GM21367 (cell line): ENCODE data around the gene CSNK1G2.

Source experiments
- ATAC-seq: cut with Tn5 transposase; IDR thresholded peaks from one replicate; pipeline ENCODE4 v1.9.1; 2021; ENCODE audit not compliant: unreplicated experiment

CSNK1G2 gene

DNA sequence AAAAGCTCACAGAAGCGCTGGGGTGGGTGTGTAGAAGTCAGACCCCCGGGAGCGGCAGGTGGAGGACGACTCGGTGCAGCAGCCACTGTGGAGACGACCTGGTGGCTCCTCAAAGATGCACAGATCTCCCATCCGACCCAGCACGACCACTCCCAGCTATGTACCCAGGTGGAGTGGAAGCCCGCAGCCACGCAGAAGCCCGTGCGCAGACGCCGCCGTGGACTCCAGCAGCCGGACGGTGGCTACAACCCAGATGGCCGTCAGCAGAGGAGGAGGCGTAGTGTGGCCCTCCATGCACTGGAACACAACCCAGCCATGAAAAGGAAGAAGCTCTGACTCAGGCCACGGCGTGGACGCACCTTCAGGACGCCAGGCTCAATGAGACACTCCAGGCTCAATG lies 21.7 kb downstream of the CSNK1G2 start:
- no peak for ATAC-seq

DNA sequence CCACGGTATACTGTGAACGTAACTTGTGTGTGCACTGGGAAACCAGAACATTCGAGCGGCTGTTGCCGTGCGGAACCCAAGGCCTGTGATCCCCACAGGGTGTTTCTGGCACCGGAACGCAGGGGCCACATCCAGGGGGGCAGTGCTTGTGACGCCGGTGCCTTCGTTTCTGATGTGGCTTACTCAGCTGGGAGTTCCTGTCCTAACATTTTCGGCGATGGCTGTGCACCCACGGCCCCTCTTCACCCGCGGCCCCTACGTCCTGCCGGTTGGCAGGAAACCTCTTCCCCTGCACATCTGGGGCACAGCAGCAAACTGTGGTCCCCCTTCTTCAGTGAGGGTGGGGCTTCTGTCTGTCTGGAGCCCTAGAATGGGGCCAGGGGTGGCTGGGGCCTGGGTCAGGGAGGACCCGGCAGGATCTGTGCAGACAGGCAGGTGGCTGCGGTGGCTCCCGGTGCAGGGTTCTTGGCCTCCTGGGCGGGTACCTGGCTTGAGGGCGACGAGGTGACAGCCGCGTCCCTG lies 26.2 kb downstream of the CSNK1G2 start:
- no peak for ATAC-seq

DNA sequence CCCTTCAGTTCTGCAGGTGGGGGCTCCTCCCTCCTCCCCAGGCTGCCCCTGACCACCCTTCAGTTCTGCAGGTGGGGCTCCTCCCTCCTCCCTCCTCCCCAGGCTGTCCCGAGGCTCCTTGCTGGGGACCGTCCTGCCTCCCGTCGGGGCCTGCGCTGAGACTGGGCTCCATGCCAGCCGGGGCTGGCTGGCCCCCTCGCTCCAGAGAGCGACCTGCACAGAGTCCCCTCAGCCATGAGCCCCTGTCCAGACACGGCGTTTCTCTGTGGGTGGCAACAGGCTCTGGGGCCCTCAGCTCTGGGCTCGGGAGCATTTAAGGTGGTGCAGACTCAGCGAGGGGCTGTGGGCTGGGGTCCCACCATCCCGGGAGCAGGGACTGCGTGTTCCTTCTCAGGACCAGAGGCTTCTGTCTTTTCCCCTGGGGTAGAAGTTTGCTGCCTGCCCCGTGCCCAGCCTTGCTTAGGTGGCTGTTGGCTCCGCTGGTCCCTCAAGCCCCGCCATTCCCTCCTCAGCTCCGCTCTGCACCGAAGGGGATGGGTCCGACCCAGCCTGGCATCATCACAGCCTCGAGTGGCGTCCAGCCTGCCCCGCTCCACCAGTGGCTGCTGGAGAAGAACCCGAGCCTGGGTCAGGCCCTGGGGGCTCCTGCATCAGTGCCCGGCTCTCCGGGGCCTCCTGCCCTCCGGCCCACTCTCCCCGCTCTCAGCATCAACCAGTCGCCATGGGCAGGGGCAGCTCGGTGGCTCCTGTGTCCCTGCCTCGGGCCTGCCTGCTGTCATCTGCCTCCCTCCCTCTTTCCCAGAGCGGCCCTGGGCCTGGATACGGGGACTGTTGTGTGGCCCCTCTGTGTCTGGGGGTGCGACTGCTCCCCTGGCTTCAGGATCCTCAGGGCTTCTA lies 27.6 kb downstream of the CSNK1G2 start:
- ATAC-seq, result no peak

DNA sequence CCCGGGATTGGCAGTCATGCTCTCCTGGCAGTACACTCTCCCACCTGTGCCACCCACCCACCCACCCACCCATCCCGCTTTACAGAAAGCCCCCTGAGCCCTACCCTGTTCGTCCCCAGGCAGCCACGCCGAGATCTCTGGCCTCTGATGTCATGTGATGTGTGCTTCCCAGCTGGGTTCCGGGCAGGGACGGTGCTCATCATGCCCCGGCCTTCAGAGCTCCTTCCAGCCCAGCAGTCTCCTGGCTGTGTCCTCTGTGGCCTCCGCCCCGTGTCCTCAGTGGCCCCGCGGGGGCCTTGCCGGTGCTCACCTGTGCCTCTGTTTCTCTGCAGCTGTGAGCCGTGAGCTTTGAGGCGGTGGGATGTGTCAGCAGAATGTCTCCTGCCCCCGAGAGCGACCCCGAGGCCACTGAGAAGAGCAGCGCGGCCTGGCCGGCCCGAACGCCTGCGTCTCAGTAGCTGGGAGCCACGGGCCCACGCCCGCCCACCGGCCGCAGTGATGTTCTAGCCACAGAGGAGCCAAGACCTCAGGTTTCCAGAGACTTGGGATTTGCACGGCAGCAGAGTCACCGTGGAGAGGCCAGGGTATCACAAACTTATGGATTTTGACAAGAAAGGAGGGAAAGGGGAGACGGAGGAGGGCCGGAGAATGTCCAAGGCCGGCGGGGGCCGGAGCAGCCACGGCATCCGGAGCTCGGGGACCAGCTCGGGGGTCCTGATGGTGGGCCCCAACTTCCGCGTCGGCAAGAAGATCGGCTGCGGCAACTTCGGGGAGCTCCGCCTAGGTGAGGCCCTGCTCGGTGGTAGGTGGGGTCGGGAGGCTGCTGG lies 28.4 kb downstream of the CSNK1G2 start:
- no peak for ATAC-seq

DNA sequence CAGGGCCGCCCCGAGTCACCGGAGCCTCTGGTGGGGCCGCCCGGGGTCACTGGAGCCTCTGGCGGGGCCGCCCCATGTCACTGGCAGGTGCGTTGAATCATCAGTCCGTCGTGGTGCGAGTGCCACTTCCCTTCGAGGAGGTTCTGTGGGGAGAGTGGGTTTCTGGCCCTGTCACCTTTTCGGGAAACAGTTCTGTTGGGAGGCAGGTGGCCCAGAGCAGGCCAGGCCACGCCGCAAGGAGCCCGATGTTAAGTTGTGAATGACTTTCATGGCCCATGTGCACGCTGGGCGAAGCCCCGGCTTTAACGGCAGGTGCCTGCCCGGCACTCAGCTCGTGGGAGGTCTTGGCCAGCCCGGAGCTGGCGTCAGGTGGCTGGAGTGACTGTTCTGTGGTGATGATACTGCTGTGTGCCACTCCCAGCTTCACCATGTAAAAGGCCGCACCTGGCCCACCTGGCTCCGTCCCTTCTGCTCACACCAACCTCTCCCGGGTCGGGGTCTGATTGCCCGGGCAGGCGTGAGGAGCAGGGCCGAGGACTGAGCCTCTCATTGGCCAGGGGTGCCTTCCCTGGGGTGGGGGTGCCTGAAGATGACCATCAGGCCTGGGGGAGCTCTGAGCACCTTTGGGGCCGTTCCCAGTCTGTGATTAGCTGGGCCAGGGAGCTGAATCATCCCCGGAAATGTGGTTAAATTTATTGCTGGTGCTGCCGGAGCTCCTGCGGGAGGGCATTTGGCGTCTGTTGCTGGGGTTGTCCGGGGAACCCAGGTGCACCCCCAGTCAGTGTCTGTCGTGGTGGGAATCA lies 29.2 kb downstream of the CSNK1G2 start:
- ATAC-seq, result no peak

DNA sequence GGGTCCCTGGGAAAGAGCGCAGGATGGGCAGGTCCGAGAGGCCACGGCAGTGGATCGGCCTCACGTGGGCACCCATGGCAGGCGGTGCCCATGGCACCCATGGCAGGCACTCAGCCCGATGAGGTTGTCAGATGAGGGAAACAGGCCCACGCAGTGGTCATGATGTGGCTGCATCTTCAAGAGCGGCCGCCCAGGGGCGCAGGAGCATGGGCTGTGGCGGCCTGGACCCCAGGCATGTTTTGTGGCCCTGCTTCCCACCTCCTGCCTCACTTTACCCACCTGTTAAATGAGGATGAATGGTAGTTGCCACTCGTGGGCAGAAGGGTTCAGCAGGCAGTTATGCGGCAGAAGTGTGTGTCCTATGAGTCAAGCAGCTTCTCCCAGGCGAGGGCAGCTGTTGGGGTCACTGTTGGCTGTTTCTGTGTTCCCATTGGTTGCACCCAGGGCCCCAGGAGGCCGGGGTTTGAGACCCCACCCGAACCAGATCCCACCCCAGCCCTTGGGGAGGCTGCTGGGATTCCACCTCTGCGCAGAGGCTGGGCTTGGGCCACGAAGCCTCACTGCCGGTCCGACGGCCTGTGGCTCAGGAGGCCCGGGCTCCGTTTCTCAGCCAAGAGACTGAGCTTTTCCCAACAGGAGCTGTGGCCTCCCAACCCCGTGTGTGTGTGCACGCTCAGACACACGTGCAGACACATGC lies 30.0 kb downstream of the CSNK1G2 start:
- no peak for ATAC-seq

DNA sequence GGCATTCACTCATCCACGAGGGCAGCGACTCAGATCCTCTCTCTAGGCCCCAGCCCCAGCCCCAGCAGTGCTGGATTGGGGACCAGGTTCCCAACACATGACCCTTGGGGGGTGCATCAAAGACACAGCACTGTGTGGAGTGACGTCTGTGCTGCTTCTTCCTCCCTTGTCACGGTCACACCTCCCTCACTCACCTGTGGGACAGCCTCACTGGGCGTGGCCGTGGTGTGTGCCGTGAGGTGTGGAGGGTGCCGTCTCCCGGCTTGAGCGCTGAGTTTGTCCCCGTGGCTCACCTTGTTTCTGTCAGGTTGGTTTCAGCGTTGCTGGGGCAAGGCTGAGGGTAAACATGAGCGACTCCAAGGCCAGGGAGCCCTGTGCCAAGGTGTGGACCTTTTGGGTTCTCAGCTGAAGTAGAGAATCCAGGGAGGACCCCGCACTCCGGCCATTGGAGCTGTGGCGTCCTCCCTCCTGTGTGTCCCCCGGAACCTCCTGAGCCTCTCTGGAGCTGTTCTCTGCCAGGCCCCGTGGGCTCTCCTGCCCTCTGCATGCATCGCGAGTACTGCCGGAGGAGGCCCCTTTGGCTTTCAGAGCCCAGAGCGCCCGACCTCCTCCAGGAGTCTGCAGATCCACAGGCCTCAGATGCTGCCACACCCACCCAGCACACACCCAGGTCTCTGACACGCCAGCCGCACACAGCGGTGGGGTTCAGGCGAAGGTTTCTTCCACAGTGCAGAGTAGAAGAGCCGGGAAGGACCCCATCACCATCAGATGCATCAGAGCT lies 33.6 kb downstream of the CSNK1G2 start:
- ATAC-seq, result no peak

DNA sequence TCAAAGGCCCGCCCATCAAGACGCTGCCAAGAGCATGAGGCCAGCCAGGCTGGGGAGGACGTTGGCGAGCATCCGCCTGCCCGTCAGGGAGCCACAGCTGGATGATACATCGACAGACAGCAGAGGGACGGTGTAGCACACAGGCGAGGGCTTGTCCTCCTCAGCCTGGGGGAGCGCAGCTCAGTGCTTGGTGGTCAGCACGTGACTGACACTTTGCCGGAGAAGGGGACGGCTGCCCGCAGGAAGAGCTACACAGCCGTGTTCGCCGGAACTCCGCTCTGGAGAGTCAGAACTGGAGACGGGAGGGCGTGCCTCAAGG lies 34.1 kb downstream of the CSNK1G2 start:
- ATAC-seq, result no peak

DNA sequence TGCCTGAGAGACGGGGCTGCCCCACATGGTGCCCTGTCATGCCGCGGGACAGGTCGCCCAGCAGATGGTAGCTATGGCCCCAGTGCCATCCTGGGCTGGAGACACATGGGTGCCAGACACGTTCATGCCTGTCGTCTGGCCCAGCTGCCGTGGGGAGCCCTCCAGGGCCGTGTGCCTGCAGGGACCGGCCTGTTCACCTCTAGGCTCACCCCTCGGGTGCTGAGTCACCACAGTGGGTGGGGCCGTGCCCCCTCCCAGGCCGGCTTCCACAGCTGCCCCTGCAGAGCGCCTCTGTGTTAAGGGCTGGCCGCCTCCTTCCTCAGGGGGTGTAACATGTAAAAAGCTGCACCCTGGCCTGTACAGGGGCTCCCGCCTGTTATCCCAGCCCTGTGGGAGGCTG lies 36.1 kb downstream of the CSNK1G2 start:
- no peak for ATAC-seq

DNA sequence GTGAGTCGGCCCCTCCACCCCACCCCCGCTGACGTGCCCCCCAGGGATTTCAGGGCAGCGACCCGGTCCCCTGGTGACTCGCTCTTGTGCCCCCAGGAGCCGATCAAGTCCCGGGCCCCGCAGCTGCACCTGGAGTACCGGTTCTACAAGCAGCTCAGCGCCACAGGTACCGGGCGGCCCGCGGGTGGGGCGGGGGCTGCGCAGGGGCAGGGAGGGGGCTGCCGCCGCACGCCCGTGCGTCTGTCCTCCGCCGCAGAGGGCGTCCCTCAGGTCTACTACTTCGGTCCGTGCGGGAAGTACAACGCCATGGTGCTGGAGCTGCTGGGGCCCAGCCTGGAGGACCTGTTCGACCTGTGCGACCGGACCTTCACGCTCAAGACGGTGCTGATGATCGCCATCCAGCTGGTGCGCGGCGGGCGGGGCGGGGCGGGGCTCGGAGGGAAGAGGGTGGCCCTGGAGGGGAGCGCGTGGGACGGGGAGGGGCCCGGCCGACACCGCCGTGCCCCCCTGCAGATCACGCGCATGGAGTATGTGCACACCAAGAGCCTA lies 37.4 kb downstream of the CSNK1G2 start:
- ATAC-seq, result no peak

DNA sequence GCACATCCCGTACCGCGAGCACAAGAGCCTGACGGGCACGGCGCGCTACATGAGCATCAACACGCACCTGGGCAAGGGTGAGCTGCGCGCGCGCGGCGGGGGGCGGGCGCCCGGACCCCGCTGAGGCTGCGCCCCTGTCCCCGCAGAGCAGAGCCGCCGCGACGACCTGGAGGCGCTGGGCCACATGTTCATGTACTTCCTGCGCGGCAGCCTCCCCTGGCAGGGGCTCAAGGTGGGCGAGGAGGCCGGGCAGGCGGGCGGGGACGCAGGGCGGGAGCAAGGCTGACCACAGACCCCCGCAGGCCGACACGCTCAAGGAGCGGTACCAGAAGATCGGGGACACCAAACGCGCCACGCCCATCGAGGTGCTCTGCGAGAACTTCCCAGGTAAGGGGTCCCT lies 38.0 kb downstream of the CSNK1G2 start:
- ATAC-seq, result no peak

DNA sequence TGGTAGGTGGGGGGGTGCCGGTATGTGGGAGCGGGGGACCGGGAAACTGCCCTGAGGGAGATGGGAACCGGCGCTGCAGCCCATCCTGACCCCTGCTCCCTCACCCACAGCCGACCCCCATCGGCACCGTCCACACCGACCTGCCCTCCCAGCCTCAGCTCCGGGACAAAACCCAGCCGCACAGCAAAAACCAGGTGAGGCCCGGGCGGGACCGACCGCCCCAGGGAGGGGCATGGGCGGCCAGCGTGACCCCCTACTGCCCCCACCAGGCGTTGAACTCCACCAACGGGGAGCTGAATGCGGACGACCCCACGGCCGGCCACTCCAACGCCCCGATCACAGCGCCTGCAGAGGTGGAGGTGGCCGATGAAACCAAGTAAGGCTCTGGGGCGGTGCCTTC lies 38.7 kb downstream of the CSNK1G2 start:
- ATAC-seq, result no peak

DNA sequence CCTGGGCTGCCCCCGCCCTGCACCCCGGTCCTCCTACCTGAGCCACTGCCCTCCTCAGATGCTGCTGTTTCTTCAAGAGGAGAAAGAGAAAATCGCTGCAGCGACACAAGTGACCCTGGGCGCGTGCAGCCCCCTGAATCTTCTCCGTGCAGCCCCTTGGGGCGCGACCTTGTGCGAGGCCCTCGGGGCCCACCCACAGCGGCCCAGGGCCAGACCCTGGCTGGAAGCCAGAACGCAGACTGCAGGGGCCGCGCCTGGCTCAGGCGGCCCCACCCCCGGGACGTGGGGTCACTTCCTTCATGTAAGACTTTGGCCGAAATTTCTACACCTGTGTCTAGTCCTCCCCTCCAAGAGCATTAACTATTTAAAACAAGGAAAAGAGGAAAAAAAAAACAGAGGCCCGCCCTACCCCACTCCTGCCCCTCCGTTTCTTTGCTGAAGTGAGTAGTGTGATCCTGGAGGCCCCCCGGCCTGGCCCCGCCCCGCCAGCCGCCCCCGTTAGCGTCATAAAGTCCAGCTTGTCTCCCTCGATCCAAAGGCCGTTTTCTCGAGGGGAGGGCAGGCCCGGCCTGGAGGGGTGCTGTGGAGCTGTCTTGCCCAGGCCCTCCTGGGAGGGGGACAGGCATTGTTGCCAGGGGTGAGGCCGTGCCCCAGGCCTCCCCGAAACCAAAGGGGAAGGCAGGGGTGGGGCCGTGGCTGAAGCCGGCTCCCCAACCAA lies 39.3 kb downstream of the CSNK1G2 start:
- ATAC-seq, result no peak

DNA sequence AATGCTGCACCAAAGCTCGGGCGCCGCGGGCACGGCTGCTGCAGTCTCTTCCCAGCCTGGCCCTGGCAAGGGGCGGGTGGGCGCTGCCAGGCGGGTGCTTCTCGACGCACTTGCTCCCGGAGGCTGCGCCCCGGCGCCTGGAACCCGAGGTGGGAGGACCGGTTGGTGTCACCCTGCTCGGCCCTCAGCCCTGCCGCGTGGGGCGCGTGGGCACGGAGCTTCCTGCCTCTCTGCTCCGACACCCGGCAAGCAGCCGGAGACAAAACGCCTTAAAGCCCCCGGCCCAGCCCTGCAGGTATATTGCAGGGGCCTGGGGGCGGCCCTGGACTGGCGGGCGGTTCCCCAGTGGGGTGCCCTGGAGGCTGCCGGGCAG lies 39.8 kb downstream of the CSNK1G2 start:
- no peak for ATAC-seq

DNA sequence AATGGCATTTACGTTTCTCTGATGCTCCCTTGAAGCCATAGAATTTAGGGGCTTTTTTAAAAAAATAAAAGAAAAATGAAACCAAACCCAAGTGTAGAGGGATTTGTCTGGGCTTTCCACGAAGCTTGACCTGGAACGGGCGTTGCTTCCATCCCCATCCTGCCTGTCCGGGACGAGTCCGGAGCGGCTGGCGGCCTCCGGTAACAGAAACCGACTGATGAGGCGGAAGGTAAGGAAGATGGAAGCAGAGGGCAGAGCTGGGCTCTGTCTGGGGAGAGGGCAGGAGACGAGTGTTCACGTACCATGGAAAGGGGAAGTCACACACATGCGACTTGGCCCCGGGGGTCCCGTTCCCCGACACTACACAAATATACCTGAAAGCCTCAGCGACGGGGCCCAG lies 40.3 kb downstream of the CSNK1G2 start:
- ATAC-seq, result no peak

DNA sequence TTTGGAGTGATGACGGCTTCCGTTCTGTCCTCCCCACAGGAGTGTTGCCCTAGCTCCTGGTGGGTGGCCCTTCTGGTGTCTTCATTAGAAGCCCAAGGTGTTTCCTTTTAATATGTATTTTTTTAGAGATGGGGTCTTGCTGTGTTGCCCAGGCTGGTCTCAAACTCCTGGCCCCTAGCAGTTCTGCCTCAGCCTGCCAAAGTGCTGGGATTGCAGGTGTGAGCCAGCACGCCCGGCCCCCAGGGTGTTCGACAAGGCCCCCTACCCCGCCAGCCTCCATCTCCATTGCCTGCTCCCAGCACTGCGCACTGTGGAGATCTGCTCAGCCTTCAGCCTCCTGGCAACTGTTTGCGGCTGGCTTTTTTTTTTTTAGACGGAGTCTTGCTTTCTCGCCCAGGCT lies 43.4 kb downstream of the CSNK1G2 start:
- no peak for ATAC-seq

DNA sequence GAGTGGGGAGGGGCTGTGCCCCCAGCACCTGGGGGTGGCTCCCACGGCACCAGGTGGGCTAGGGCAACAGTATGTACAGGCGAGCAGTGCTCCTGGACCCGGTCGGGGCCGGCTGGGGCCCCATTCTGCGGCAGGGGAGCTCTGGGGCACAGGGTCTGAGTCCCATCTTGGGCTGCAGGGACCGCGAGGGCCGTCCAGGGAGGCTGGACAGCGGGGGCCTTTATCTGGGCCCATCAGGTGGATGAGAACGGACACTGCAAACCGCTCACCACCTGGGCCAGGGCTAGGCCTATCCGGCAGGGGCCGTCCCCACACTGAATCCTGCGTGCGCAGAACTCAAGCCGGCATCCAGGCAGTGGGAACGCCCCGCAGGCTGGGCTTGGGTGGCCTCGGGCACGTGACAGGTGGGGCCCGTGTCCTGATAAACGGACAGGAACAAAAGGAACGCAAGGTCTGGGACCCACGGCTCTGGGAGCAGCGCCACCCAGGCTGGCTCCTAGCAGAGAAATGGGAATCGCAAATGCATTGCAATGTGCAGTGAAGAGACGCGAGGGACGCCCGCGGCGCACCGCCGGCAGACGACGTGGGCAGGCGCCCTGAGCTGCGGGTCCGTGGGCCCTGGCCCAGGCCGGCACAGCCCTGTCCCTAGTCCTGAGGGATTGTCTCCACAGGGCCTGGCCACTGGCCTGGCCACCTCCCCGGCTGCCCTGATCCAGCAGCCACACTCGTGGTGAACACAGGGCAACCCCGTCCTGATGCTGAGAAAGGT lies 44.8 kb downstream of the CSNK1G2 start:
- ATAC-seq, result no peak
